Rectal smooth muscle tissue (tissue), 1 donor: Measurements from ENCODE around the gene UBXN4.
"Not testable (repeated sequence)": the region's sequence is repeated elsewhere in the genome, so short reads cannot be mapped to it uniquely, and the experiment has no call there.

Source experiments
- H3K27ac ChIP-seq: one replicate; pipeline ENCODE4 v1.7.0; 2013; ENCODE audit warnings: low read depth, low read length, inconsistent platforms
- H3K27me3 ChIP-seq: one replicate; pipeline ENCODE4 v1.7.0; 2013; ENCODE audit warnings: low read length; ENCODE audit not compliant: control insufficient read depth, insufficient read depth
- H3K36me3 ChIP-seq: one replicate; pipeline ENCODE4 v1.7.0; 2013; ENCODE audit warnings: low read length; ENCODE audit not compliant: control insufficient read depth, insufficient read depth
- H3K4me1 ChIP-seq: one replicate; pipeline ENCODE4 v1.7.0; 2013; ENCODE audit warnings: low read length; ENCODE audit not compliant: control insufficient read depth, insufficient read depth
- H3K4me3 ChIP-seq: one replicate; pipeline ENCODE4 v1.7.0; 2013; ENCODE audit warnings: low read length
- H3K9ac ChIP-seq: one replicate; pipeline ENCODE4 v1.7.0; 2013; ENCODE audit warnings: low read length

Gene UBXN4

DNA sequence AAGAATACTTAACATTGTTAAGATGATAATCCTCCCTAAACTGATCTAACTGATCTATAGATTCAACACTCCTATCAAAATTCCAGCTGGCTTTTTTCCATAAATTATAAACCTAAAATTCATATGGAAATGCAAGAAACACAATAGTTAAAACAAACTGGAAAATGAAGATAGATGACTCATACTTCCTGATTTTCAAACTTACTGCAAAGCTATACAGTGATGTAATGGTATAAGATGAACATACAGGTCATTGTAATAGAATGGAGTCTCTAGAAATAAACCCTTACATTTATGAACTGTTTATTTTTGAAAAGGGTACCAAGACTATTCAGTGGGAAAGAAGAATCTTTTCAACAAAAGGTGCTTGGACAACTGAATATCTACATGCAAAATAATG, 32.3 kb downstream of the UBXN4 start:
- Histone ChIP-seq H3K27ac (no peak overlapping the region), H3K27me3 (no peaks in the 10 kb centered on the region), H3K9ac (no peak overlapping the region), H3K36me3 (peaks cover 42% of the 10 kb centered on the region), H3K4me1 (no peaks in the 10 kb centered on the region), H3K4me3 (no peak overlapping the region)

GRCh38 chr2:135775420-135775819, 33.8 kb downstream of the UBXN4 start:
- H3K27me3 ChIP-seq: no peaks in the 10 kb centered on the region
- no peak overlapping the region for H3K9ac ChIP-seq
- H3K36me3 ChIP-seq: peaks cover 46% of the 10 kb centered on the region
- no peak overlapping the region for H3K27ac ChIP-seq
- no peak overlapping the region for H3K4me3 ChIP-seq
- no peaks in the 10 kb centered on the region for H3K4me1 ChIP-seq

- Histone ChIP-seq H3K9ac (no peak overlapping the region), H3K27me3 (no peaks in the 10 kb centered on the region), H3K36me3 (peaks cover 47% of the 10 kb centered on the region), H3K4me3 (no peak overlapping the region), H3K27ac (no peak overlapping the region), H3K4me1 (no peaks in the 10 kb centered on the region)
These were observed 34.7 kb downstream of the UBXN4 start for GRCh38 chr2:135776367-135776766.

- Histone ChIP-seq H3K4me3 (no peak overlapping the region), H3K36me3 (peaks cover 28% of the 10 kb centered on the region), H3K27ac (no peak overlapping the region), H3K9ac (no peak overlapping the region), H3K27me3 (no peaks in the 10 kb centered on the region), H3K4me1 (no peaks in the 10 kb centered on the region)
These were observed 40.6 kb downstream of the UBXN4 start for GRCh38 chr2:135782231-135782630.

- Histone ChIP-seq H3K4me3 (no peak overlapping the region), H3K27ac (no peak overlapping the region), H3K27me3 (no peaks in the 10 kb centered on the region), H3K4me1 (no peaks in the 10 kb centered on the region), H3K9ac (no peak overlapping the region), H3K36me3 (peaks cover 25% of the 10 kb centered on the region)
These were observed 41.8 kb downstream of the UBXN4 start for GRCh38 chr2:135783439-135783838.

DNA sequence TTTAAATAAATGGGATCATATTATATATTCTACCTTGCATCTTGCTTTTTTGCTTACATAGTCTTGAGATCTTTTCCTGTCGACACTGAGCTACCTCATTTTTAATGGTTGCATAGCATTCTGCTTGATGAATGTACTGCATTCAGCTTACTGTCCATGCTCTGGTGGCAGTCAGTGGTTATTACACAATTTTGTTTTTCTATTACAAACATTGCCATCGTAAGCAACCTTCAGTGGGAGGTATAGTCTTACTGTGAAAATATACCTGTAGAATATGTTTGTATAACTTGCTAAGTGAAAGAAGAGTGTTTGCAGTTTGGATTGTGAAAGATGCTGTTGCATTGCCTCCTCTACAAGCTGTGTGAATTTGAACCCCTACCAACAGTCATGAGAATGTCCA, 43.4 kb downstream of the UBXN4 start:
- no peak overlapping the region for H3K27ac ChIP-seq
- no peaks in the 10 kb centered on the region for H3K27me3 ChIP-seq
- H3K36me3 ChIP-seq: peaks cover 22% of the 10 kb centered on the region
- no peak overlapping the region for H3K9ac ChIP-seq
- H3K4me1 ChIP-seq: no peaks in the 10 kb centered on the region
- no peak overlapping the region for H3K4me3 ChIP-seq

- H3K36me3 ChIP-seq: peaks cover 7% of the 10 kb centered on the region
- H3K4me3 ChIP-seq: no peak overlapping the region
- no peak overlapping the region for H3K9ac ChIP-seq
- no peaks in the 10 kb centered on the region for H3K27me3 ChIP-seq
- H3K27ac ChIP-seq: no peak overlapping the region
- H3K4me1 ChIP-seq: no peaks in the 10 kb centered on the region
These were observed 45.2 kb downstream of the UBXN4 start for GRCh38 chr2:135786823-135787222.

DNA sequence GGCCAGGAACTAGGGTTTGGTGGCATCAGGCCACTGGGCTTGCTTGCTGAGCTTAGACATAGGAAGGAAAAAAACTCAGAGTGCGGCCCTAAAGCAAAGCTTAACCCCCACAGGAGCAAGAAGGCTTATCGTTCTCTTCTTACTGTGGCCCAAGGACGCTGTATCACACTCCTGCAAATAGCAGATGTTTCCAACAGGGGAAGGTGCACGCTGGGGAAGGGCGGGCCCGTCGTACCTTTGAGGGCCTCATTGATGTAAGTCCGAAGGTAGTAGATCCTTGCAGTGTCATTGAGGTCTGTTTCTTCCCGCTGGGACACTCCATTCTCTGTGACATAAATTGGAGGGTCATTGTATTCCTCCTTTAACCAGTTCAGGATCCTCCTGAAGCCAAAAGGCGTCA, 48.8 kb downstream of the UBXN4 start:
- H3K36me3 ChIP-seq: peaks cover 4% of the 10 kb centered on the region
- H3K27me3 ChIP-seq: no peaks in the 10 kb centered on the region
- no peak overlapping the region for H3K9ac ChIP-seq
- H3K4me1 ChIP-seq: no peaks in the 10 kb centered on the region
- H3K4me3 ChIP-seq: no peak overlapping the region
- no peak overlapping the region for H3K27ac ChIP-seq

GRCh38 chr2:135791418-135792190, 49.9 kb downstream of the UBXN4 start:
- Histone ChIP-seq H3K27ac (no peak overlapping the region), H3K27me3 (no peaks in the 10 kb centered on the region), H3K4me1 (no peaks in the 10 kb centered on the region), H3K4me3 (no peak overlapping the region), H3K9ac (no peak overlapping the region), H3K36me3 (peaks cover 2% of the 10 kb centered on the region)

- H3K4me1 ChIP-seq: no peaks in the 10 kb centered on the region
- H3K9ac ChIP-seq: no peak overlapping the region
- no peaks in the 10 kb centered on the region for H3K27me3 ChIP-seq
- H3K4me3 ChIP-seq: no peak overlapping the region
- no peaks in the 10 kb centered on the region for H3K36me3 ChIP-seq
- no peak overlapping the region for H3K27ac ChIP-seq
These were observed 50.9 kb downstream of the UBXN4 start for GRCh38 chr2:135792401-135793150.

DNA sequence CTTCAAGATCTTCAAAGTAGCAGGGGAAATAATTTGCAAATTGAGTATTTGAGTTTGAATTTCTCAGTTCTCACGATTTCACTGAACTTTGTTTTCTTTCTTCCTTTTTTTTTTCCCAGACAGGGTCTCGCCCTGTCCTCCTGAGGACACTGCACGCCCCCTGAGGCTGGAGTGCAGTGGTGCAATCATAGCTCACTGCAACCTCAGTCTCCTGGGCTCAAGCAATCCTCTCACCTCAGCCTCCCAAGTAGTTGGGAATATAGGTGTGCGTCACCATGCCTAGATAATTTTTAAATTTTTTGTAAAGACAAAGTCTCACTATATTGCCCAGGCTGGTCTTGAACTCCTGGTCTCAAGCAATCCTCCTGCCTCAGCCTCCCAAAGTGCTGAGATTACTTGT, 54.0 kb downstream of the UBXN4 start:
- not testable (repeated sequence) for H3K27ac ChIP-seq, H3K4me3 ChIP-seq, H3K27me3 ChIP-seq, H3K9ac ChIP-seq, H3K4me1 ChIP-seq, H3K36me3 ChIP-seq

- no peaks in the 10 kb centered on the region for H3K4me1 ChIP-seq
- H3K36me3 ChIP-seq: no peaks in the 10 kb centered on the region
- no peak overlapping the region for H3K4me3 ChIP-seq
- no peak overlapping the region for H3K9ac ChIP-seq
- H3K27ac ChIP-seq: no peak overlapping the region
- no peaks in the 10 kb centered on the region for H3K27me3 ChIP-seq
These were observed 55.0 kb downstream of the UBXN4 start for GRCh38 chr2:135796606-135797005.
